OCI-LY3 (cell line): ENCODE data around the gene HS1BP3.

ENCODE experiments used
- H2AFZ ChIP-seq: fragments of 200-600, 300-600 bp; shearing (Covaris generic); 2 replicates; pipeline ENCODE4 v1.6.0; 2014; ENCODE audit warnings: antibody characterized with exemption, low read depth, low read length
- H3K27ac ChIP-seq: fragments of 200-600, 300-600 bp; sonication (generic); 2 replicates; pipeline ENCODE4 v1.5.1; 2014; ENCODE audit warnings: mild to moderate bottlenecking, low read length, moderate library complexity, mixed read lengths
- H3K27me3 ChIP-seq: fragments of 200-600, 300-600 bp; sonication (generic); 2 replicates; pipeline ENCODE4 v1.6.1; 2014; ENCODE audit warnings: low read depth, low read length, mixed read lengths
- H3K36me3 ChIP-seq: fragments of 200-600, 300-600 bp; sonication (generic); replicated peaks from 2 replicates; pipeline ENCODE3; 2014; ENCODE audit warnings: low read depth, low read length, mixed read lengths
- H3K4me1 ChIP-seq: fragments of 300-600, 200-600 bp; sonication (generic); 2 replicates; pipeline ENCODE4 v1.6.1; 2014; ENCODE audit warnings: low read length, mixed read lengths
- H3K4me2 ChIP-seq: fragments of 200-600, 300-600 bp; sonication (generic); 2 replicates; pipeline ENCODE4 v1.6.1; 2014; ENCODE audit warnings: low read length, mixed read lengths
- H3K4me3 ChIP-seq: fragments of 300-600, 200-600 bp; sonication (generic); 2 replicates; pipeline ENCODE4 v1.5.1; 2014; ENCODE audit warnings: antibody characterized with exemption, mild to moderate bottlenecking, low read length, moderate library complexity
- H3K79me2 ChIP-seq: fragments of 300-600, 200-600 bp; shearing (Covaris generic); 2 replicates; pipeline ENCODE4 v1.6.1; 2014; ENCODE audit warnings: mild to moderate bottlenecking, low read length, mixed read lengths
- H3K9ac ChIP-seq: fragments of 300-600, 200-600 bp; shearing (Covaris generic); 2 replicates; pipeline ENCODE4 v1.6.0; 2014; ENCODE audit warnings: mild to moderate bottlenecking, low read length, moderate library complexity
- H3K9me3 ChIP-seq: fragments of 200-600, 300-600 bp; shearing (Covaris generic); 2 replicates; pipeline ENCODE4 v1.6.1; 2014; ENCODE audit warnings: low read length, mixed read lengths; ENCODE audit not compliant: insufficient read depth
- H4K20me1 ChIP-seq: fragments of 200-600, 300-600 bp; sonication (generic); 2 replicates; pipeline ENCODE4 v1.6.1; 2016; ENCODE audit warnings: low read length, mixed read lengths; ENCODE audit not compliant: insufficient read depth
- CTCF ChIP-seq: fragments of 200-600, 300-600 bp; sonication (generic); IDR thresholded peaks from 2 replicates; pipeline ENCODE4 v1.5.1; 2014; ENCODE audit warnings: antibody characterized with exemption, low read length, low read depth
- EZH2phosphoT487 ChIP-seq: fragments of 200-600 bp; shearing (Covaris generic); IDR thresholded peaks from 2 replicates; pipeline ENCODE4 v1.6.1; 2018; ENCODE audit warnings: antibody characterized with exemption, mixed run types, low read depth

HS1BP3 gene

DNA sequence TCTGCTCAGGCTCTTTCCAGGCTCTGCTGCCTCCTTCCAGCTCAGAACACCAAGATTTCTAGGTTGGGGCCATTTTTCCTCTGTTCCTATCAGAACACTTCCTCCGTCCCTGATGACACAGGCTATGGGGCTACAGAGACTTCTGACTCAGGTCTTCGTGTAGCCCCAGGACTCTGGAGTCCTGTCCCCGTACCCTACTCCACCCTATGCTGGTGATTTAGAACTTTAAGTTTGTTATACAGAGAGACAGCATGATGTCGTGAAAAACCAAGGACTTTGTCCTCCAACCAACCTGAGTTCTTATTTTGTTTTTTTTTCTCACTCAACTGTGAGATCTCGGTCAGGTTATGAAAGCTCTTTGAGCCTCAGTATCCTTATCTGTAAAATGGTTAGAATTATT is 78.7 kb downstream of the HS1BP3 start:
- no peak overlapping the region for H3K9ac ChIP-seq
- no peaks in the 10 kb centered on the region for H3K36me3 ChIP-seq
- H3K4me3 ChIP-seq: no peak overlapping the region
- H3K4me2 ChIP-seq: no peak overlapping the region
- no peaks in the 10 kb centered on the region for H4K20me1 ChIP-seq
- no peak for TF ChIP-seq CTCF
- TF ChIP-seq EZH2phosphoT487: no peak
- H3K9me3 ChIP-seq: no peaks in the 10 kb centered on the region
- no peak overlapping the region for H3K27ac ChIP-seq
- no peaks in the 10 kb centered on the region for H3K27me3 ChIP-seq
- peaks cover 10% of the 10 kb centered on the region for H3K4me1 ChIP-seq
- no peak overlapping the region for H2AFZ ChIP-seq
- no peaks in the 10 kb centered on the region for H3K79me2 ChIP-seq

DNA sequence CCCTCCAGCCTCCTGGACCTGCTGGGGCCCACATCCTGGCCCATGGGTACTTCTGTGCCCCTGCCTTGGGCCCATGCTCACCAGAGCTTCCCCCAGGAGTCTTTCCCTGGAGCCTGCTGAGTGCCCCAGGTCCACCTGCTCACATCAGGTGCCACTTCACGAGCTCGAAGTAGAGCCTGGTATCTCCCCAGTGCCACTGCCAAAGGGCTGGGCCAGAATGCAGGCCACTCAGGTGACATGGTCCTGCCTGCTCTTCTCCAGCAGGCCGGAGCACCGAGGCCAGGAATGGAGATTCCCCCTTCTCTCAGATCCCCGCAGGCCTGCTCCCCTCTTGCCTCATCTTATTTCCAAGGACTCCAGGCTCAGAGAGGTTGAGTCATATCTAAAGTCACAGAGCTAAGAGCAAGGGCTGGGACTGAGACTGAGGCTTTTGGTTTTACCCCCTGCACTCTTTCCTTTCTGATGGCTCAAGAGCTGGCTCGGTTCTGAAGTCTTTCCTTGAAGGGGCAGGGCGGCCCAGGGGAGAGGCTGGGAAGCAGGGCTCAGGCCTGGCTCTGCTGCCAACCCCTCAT is 79.2 kb downstream of the HS1BP3 start:
- Histone ChIP-seq H3K79me2 (no peaks in the 10 kb centered on the region), H4K20me1 (no peaks in the 10 kb centered on the region), H3K9me3 (no peaks in the 10 kb centered on the region), H3K36me3 (no peaks in the 10 kb centered on the region), H3K27me3 (peaks cover 4% of the 10 kb centered on the region; the same call in 1 of the 2 replicates), H3K4me1 (peaks cover 6% of the 10 kb centered on the region), H3K4me2 (no peak overlapping the region), H3K27ac (no peak overlapping the region), H2AFZ (no peak overlapping the region), H3K4me3 (no peak overlapping the region), H3K9ac (no peak overlapping the region)
- TF ChIP-seq EZH2phosphoT487 (no peak), CTCF (no peak)

DNA sequence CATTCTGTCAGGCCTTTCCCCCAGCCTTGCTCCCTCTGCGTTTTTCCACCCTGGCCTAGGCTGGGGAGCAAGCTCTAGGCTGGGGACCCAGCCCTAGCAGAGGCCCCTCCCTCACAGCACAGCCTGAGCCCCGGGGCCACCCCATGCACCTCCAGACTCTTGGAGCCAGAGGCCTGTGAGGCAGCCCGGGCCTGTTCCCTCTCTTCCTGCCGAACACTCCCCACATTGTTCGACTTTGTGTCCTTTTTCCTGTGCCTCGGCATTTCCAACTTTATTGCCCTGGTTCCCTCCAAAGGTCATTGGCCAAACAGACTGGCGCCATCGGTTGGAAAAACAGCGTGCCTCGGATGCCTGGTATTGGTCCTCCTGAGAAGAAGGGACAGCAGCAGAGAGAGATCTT is 79.7 kb downstream of the HS1BP3 start:
- no peak overlapping the region for H2AFZ ChIP-seq

DNA sequence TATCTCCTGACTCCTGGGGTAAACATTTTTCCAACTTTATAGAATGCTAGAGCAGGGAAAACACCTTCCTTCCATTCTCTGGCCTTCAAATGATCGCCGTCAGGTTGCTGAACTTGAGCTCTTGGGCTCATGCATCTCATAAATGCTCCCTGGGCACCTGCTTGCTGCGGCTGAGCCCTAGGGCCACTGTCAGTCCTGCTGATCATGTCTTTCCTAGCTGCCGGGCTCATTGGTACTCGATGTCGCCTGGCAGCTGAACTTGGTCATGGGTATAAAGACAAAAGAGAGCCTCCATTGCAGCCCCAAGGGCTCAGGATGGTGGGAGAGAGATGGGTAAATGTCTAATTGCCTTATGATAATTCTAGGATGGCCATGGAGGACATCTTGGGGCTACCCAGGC is 80.6 kb downstream of the HS1BP3 start:
- H4K20me1 ChIP-seq: no peaks in the 10 kb centered on the region
- H3K4me2 ChIP-seq: no peak overlapping the region

More for the DNA sequence above, 79.7 kb downstream of the HS1BP3 start:
- Histone ChIP-seq H3K36me3 (no peaks in the 10 kb centered on the region), H3K79me2 (no peaks in the 10 kb centered on the region), H3K27ac (no peak overlapping the region), H3K27me3 (peaks cover 5% of the 10 kb centered on the region), H3K4me1 (peaks cover under 1% of the 10 kb centered on the region), H3K4me3 (no peak overlapping the region), H3K9ac (no peak overlapping the region), H3K9me3 (no peaks in the 10 kb centered on the region), H3K4me2 (no peak overlapping the region), H4K20me1 (no peaks in the 10 kb centered on the region)
- TF ChIP-seq EZH2phosphoT487 (no peak), CTCF (no peak)

More for the DNA sequence above, 80.6 kb downstream of the HS1BP3 start:
- no peak overlapping the region for H3K4me3 ChIP-seq
- peaks cover 15% of the 10 kb centered on the region for H3K27me3 ChIP-seq
- H3K9ac ChIP-seq: no peak overlapping the region
- no peaks in the 10 kb centered on the region for H3K79me2 ChIP-seq
- H2AFZ ChIP-seq: no peak overlapping the region
- TF ChIP-seq EZH2phosphoT487: no peak
- TF ChIP-seq CTCF: no peak
- no peaks in the 10 kb centered on the region for H3K4me1 ChIP-seq
- no peak overlapping the region for H3K27ac ChIP-seq
- H3K36me3 ChIP-seq: no peaks in the 10 kb centered on the region
- H3K9me3 ChIP-seq: no peaks in the 10 kb centered on the region
